ENCODE measurements around the gene CMTR1.

The CMTR1 gene

DNA sequence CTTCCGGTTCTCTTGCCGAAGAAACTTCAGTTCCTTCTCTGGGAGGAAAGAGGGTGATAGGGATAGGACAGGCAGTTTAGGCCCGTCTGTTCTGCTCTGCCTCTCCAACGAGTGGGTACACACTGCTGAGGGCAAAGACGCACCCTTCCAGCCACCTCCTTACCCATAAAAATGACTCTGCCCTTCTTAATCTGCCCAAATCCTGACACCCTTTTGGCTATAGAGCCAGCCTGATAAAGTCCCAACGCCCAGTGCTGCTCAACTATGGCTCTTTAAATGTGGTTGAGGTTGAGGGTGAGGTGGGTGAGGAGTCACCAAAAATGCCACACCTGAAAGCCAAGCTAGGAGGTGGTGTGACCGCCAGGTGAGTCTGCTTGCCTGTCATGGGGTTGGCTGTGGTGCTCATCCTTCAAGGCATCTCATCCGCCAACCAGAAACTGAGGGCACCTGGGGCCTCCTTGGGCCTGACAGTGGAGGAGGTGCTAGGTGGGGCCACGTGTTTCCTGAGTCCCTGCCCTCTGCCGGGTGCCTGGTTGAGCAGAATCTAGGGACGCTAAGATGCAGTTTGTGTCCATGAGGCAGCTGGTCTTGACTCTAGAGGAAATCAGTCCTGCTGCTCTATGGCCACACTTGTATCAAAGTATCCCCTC, 50.4 kb downstream of the CMTR1 start:
- no peak for TF ChIP-seq CTCF (IDR thresholded peaks at IDR 0.05; ENCODE audit: low read depth, low read length)
- H3K4me3 ChIP-seq (ENCODE audit: low read depth, low read length): no peak overlapping the region

DNA sequence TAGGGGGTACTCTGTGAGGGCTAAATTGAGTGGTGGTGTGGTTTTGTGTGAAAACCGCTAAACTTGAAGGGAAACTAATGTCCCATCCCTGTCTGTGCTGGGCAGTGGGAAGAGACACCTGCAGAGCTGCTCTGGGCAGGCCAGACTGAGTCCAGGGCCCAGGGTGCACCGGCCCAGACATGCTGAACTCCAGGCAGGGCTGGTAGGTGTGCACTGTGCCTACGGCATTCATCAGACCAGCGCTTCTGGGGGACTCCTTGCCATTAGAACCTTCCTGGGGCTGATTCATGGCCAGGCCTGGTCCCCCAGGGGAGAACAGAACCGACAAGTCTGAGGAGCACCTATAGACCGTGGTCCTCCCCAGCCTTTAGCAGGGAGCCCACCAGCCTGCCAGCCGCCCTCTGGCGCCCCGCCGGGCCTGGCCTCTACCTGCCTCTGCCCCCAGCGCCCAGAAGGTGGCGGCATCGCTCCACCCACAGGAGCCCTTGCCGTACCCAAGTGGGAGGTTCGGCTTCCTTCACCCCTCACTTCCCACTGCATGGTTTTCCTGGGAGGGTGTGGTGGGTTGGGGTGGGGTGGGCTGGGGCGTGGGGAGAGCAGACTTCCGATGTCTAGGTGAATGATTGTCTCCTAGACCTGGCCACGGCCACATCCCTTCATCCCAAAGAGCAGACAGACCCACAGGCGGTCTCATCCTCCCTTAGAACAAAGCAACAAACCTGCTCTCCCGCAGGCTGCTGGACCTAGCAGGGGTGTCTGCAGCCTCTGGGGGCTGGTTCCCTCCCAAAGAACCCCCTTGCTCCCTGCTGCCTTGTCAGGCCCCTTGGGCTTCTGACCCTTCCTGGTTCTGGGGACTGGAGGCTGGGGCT, 51.1 kb downstream of the CMTR1 start:
- TF ChIP-seq CTCF (IDR thresholded peaks at IDR 0.05; ENCODE audit: low read depth, low read length): peak; percentile 72

DNA sequence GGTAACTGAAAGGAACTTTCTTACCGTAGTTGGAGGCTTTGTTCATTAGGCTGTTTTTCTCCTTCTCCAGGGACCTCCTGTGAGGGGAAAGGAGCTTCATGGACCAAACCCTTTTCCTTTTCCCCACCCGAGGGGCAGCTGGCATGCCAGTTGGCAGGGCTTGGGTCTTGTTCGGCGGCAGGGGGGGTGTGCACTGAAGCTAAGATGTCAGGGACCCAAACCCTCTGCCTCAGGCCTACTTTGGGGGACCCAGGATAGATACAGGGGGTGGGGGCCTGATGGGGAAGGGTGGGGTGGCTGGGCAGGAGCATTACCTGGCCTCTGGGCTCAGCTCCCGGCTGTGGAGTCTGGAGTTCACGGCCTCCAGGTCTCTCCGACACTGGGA, 51.8 kb downstream of the CMTR1 start:
- no peak overlapping the region for H3K4me3 ChIP-seq (ENCODE audit: low read depth, low read length)
- no peak for TF ChIP-seq CTCF (IDR thresholded peaks at IDR 0.05; ENCODE audit: low read depth, low read length)

More for the DNA sequence above, 51.1 kb downstream of the CMTR1 start:
- H3K4me3 ChIP-seq (ENCODE audit: low read depth, low read length): no peak overlapping the region

DNA sequence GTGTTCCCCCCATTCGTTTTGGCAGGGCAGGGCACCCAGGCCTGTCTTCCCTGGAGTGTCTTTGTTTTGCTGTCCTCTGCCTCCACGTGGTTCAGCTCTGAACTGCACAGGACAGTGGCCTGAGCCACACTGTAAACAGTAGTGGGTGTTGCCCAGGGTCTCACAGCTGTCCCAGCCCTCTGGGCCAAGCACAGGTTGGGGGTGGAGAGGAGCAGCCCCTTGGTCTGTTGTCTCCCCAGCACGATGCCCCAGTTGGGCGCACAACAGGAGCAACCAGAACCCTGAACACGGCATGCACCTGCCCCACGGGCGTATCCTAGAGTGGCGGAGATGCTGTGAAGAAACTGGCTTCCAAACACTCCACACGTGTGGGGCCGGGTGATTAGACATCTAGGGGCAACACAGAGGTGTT, 52.3 kb downstream of the CMTR1 start:
- 0 out of 2 replicates have a peak, but pooled peaks have one; percentile 13 for TF ChIP-seq CTCF (IDR thresholded peaks at IDR 0.05; ENCODE audit: low read depth, low read length)

GRCh38 chr6:37486121-37486839, 53.3 kb downstream of the CMTR1 start:
- TF ChIP-seq CTCF (IDR thresholded peaks at IDR 0.05; ENCODE audit: low read depth, low read length): no peak
- no peak overlapping the region for H3K4me3 ChIP-seq (ENCODE audit: low read depth, low read length)

More for the DNA sequence above, 52.3 kb downstream of the CMTR1 start:
- H3K4me3 ChIP-seq (ENCODE audit: low read depth, low read length): no peak overlapping the region

DNA sequence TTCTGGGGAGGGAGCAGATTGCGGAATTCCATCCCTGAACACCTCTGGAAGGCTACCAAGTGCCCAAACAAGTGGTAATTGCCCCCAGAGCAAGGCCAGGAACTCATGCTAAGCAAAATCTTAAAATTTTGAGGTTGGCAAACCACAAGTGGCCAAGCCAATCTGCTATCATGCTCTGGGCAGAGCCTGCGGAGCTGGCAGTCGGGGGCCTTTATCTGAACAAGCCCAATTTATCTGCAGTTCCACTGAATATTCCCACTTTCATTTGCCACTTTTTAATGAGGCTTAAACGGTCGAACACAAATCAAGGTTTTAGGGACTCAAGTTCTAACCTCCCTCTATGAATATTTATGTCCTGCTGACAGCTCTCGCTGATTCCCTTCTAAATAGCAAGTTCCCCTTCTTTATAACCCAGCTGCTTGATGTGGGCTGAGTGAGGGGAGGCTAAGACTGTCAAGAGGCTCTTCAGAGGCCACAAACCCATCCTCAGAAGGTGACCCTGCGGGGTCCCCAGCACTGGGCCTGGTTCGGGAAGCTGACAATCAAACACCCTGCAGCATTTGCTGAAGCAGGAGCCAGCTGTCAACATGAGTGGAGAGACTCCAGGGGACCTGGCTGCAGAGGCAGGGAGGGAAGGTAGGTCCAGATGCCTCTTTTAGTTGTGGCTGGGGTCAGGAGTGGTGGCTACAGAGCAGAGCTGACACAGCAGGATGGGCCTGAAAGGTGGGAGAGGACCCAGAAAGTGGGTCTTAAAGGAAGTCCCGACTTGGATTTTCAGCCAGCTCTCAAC, 54.8 kb downstream of the CMTR1 start:
- H3K4me3 ChIP-seq (ENCODE audit: low read depth, low read length): no peak overlapping the region
- no peak for TF ChIP-seq CTCF (IDR thresholded peaks at IDR 0.05; ENCODE audit: low read depth, low read length)

Measured in WI38 (cell line).